Fibroblast of upper back skin (primary cell): ENCODE results near the gene ANKS1A.
"Not testable (repeated sequence)": the region's sequence is repeated elsewhere in the genome, so short reads cannot be mapped to it uniquely, and the experiment has no call there.

Source experiments
- DNase-seq: peaks from one replicate; pipeline ENCODE4 v3.0.0-alpha.2; 2013

ANKS1A gene

DNA sequence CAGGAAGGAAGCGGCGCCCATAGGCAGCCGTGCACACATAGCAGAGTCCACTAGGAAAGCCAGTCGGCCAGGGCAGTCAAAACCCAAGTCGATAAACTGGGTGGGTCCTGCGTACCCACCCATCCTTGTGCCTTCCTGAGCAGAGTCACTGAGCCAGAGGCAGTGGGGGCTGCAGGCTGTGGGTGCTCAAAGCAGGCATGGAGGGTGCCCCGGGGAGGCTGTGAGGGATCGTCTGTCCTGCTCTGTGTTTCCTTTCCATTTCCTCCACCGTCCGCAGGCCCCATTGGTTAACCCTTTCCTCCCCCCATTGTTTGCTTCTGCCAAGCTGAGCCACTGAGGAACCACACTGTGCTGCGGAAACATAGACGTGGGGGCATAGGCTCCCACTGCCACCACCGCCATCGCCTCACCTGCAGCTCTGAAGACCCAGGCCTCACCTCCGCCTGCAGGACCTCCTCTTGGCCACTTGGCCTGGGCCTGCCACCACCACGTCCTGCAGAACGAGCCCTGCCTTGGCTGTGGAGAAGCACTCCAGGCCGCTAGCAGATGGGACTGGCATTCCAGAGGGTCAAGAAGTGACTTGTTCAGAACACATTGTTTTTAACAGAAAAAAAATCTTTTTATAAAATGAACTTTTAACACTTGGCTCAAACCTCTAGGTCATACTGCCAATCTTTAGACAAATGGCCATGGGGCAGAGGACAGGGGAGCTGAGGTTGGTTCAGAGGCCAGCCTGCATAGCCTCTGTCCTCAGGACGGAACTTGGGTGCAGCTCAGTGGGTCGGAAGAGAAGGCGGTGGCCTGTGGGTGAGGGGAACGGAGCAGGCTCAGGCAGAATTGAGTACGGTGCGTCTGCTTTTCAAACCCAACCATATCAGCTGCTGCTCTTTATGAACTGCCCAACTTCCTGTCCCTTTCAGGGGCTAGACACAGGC, 199.5 kb downstream of the ANKS1A start:
- DNase-seq: no peak

DNA sequence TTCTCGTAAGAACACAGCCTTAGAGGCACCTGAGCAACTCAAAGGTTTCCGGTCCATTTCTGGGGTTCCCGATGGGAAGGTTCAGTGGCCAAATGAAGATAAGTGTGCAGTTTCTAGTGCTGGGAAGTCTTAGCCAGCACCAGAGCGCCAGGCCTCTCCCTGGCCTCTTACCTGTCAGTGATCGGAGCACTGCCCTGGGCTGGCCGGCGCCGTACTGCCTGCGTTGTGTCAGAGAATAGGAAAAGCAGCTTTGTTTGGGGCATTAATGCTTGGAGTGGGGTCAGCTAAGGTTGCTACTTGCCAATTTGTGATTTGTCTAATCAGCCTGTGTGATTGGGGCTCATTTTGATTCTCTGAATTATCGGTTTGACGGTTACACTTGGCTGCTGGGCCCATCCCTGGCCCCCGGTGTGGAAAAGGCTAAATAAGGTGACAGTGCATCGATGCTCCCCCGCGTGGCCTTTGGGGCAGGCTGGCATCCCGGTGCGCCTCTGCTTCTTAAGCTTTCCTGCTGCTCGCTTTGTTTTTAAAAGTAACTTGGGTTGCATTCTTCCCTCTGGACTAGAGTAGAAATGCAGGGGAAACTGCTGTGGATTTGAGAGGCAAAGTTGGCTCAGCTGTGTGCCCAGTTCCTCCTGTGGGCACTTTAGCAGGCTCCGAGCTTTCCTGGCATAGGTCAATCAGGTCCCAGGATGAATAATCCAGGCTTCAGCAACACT, 200.3 kb downstream of the ANKS1A start:
- DNase-seq: no peak

DNA sequence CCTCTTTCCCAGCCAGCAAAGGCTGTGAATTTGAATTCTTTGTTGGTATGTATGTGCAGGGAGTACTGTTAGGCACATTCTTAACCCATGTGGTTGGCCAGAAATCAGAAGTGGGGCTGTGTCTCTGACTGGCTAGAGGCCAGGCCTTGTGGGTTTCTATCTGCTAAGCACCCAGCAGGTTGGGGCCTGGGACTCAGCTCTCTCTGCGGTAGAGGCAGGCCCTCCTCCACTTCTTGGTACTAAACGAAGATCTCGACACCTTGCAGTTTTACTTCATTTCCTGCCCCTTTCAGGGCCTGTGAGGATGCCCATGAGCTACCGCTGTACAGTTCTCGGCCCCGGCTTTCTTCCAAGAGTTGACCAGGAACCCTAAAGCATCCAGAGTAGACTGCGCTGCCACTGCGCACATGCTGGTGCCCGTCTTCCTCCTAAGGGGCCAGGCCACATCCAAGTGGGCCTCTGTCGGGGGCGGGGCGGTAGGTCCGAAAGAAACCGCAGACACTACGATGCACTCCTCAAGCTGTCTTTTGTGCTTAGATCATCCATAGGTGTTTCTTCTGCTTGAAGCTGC, 201.0 kb downstream of the ANKS1A start:
- peak; percentile 96 for DNase-seq

DNA sequence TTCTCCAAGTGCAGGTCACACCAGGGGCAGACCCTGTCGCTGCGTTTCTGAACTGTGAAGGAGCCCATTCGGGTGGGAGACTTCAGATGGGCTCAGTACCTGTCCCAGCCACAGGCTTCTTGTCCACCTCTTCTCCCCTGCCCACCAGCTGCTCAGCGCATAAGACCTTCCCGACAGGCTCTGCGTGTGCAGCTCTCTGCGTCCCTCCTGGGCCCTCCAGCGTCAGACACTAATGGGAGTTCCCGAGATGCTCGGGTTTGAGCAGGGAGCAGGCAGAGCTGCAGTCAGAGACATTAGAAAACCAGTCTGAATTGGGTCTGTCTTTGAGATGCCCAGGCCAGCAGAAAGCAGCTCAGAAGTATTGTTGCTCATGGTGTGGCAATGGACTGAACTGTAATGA, 201.7 kb downstream of the ANKS1A start:
- no peak for DNase-seq

DNA sequence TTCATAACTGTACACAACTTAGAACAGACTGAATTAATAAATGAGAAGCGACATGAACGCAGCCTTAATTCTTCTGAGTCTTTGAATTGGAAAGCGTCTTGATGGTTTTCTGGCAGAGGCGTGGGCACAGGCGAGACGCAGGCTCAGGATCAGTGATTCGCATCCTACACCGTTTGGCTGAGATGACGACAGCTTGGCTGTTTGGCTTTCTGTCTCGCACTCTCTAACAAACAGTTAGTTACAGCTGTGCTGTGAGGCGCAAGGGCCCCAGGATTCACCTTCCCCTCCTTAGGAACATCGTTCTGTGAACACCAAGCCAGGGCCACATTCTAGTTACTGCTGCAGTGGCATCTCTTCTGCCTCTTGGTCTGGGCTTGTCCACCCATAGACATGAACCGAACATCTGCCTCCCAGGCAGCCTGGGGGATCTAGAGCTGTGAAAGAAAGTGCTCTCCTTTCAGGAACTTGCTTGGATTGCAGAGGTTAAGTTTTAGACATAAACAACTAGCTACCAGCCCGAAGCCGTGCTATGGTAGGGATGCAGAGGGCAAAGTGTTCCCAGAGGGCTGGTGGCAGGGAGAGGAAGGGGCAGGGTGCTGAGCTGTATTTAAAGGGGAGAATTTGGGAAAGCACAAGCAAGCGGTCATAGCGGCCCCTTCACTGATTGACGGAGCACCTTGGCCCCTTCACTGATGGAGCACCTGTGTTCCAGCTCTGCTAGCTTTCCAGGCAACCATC, 202.5 kb downstream of the ANKS1A start:
- DNase-seq: peak; percentile 27

DNA sequence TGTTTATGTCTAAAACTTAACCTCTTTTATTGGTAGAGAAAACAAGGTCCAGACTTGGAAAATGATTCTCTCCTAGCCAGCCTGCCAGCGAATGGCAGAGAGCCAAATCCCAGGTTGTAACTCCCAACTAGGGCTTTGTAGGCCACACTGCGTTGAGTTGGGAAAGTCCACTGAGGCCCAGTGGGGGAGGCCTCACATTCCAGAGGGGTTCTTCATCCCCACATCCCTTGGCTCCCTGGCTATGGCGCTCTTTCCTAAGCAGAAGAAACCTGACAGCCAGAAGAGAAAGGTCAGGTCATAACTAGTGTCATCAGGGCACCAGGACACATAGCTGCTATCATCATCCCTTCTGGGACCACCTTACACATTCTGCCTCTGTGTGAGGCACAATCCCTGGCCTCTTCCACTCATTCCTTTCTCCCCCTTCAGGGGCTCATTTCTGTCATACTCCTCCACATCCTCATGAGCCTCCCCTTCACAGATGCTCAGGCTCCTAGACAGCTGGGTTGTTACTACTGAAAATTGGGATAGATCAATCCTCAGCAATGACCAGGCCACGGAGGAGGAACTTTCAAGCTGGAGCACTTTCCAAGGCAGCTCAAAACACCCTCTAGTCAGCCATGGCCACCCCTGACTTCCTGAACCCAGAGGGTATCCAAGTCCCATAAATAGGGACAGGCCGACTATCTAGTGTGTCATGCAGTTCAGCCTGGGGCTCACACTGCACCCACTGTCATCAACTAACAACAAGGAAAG, 203.5 kb downstream of the ANKS1A start:
- peak; percentile 86 for DNase-seq

DNA sequence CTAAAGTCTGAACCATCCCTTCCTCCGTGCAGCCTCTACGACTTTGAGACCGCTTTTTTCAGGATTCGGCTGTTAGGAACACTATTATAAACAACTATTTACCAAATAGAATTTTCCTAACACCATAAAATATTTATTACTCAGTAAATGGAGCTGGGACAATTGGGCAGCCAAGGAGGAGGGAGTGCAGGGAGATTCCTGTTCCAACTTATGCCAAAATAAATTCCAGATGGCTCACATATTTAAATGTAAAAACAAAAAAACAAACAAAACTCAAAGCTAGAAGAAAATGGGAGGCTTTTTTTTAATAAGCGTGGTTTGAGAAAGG, 204.0 kb downstream of the ANKS1A start:
- DNase-seq: no peak

DNA sequence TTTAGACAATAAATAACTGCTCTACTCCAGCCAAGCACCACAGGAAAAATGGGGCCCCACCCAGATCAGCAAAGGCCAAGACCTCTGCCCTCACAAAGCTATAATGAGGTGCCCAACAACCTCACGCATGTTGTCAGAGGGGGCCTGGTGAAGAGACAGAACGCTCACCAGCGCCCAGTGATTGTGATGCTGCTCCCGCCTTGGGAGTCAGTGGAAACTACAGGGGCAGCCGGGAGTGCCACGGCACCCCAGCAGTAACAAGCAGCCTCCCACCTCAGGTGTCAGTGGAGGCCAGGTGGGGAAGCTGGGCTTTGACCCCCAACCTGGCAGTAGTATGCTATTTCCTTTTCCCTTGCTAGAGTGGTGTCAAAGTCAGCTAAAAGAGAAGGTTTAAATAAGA, 204.7 kb downstream of the ANKS1A start:
- no peak for DNase-seq

DNA sequence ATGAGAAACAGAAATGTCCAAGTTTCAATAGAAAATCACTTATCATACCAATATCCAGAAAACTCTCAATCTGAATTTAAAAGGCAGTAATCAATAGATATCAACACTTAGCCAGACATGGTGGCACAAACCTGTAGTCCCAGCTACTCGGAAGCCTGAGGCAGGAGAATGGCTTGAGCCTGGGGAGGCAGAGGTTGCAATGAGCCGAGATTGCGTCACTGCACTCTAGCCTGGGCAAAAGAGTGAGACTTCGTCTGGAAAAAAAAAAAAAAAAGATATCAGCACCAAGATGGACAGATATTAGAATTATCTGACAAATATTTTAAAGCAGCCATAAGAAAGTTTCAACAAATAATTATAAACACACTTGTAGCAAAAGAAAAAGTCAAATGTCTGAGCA, 205.1 kb downstream of the ANKS1A start:
- DNase-seq: no peak

DNA sequence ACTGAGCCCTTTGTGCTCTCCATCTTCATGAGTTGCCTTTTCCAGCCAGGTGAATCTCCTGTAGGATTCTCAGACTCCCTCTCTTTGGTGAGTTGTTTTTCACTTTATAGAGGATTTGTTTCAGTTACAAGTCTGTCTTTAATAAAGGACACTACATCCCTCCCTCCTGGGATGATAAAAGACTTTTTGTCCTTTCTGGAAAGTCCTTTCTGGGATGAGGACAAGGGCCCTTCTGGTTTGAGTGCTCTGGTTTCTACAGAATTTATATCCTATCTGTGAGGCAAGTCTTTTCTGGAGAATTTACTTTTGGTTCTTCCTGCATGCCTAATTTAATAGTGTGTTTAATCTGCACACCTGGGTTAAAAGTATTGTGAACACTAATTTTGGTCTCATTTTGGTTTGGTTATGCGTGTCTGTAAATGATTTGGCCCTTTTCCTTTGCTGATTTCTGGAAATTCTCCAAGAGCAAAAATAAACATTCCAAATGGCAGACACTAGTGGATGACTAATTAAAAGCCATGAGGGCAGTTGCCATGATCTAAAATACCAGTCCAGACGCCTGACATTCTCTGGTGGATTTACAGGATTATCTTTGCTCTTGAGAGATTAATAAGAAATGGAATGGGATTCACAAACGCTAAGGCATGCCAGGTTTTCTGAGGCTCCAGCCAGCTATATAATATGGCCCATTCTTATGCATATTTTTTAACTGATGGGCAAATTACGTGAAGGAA, 207.2 kb downstream of the ANKS1A start:
- peak; percentile 92 for DNase-seq

DNA sequence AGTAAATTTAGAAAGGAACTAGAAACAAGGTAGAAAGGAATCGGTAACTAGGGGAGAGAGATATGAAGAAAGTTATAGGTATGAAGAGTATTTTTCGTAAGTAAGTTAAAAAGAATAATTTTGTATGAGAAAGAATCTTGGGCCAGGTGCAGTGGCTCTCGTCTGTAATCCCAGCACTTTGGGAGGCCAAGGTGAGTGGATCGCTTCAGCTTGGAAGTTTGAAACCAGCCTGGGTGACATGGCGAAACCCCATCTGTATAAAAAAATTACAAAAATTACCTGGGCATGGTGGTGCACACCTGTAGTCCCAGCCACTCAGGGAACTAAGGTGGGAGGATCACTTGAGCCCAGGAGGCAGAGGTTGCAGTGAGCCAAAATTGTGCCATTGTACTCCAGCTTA, 210.1 kb downstream of the ANKS1A start:
- no peak for DNase-seq

DNA sequence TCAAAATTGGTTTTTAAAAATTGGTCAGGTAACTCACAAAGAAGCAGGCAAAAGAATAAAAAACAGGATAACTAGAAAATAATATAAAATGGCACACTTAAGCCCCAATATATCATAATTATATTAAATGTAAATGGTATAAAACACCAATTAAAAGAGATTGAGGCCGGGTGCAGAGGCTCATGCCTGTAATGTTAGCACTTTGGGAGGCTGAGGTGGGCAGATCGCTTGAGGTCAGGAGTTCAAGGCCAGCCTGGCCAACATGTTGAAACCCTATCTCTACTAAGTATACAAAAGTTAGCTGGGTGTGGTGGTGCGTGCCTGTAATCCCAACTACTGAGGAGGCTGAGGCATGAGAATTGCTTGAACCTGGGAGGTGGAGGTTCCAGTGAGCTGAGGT, 216.0 kb downstream of the ANKS1A start:
- DNase-seq: no peak

DNA sequence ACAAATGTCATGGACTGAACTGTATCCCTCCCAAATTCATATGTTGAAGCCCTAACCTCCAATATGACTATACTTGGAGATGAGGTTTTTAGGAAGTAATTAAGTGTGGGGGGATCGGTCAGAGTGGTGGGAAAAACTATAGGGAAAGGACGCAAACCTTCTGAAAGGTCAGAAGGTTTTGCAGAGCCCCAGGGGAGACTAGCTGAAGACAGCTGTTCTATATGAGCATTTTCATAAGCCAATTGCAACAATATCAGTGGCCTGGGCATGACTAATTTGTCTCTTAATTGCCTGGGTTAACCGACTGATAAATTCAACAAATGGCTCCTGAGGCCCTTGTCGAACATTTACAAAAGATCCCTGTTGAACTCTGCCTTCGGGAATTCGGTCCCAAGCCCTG, 217.0 kb downstream of the ANKS1A start:
- not testable (repeated sequence) for DNase-seq

DNA sequence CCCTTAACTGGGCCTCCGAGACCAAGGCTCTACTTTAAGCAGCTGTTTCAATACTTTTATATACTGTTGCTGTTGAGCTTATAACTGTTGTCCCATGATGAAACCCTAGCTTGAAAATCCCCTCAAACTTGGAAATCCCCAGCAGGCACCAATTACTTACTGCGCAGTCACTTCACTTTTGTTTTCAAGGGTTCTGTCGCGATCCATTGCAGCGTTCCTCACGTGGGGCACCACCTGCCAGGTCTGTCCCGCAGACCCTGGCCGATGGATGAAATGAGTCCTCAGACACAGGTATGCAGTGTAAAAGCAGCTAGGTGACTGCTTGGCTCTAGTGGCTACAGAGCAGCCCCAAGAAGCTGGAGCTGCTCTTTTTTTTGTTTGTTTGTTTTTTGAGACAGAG, 218.2 kb downstream of the ANKS1A start:
- DNase-seq: not testable (repeated sequence)

DNA sequence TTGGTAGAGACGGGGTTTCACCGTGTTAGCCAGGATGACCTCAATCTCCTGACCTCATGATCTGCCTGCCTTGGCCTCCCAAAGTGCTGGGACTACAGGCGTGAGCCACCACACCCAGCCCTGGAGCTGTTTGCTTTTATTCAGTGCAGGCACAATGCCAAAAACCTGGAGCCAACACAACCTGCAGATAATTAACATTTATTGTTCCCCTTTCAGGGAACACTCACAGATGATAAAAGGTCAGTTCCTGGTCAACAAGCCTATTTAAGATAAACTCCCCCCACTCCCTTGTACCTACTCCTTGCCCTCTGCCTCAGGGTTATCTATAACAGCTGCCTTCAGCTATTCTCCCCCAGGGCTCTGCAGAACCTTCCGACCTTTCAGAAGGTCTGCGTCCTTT, 218.7 kb downstream of the ANKS1A start:
- DNase-seq: not testable (repeated sequence)

DNA sequence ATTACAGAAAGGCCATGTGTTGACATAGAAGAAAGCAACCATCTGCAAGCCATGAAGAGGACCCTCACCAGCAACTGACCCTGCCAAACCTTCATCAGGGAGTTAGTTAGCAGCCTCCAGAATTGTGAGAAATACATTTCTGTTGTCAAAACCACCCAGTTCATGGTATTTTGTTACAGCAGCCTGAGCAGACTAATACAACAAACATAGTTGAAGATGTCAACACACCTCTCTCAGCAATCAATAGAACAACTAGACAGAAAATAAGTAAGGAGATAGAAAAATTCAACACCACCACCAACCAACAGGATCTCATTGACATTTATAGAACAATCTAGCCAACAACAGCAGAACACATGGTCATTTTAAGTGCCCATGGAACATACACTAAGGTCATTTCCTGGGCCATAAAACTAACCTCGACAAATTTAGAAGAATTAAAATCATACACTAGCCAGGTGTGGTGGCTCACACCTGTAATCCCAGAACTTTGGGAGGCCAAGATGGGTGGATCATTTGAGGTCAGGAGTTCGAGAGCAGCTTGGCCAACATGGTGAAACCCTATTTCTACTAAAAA, 219.3 kb downstream of the ANKS1A start:
- no peak for DNase-seq

DNA sequence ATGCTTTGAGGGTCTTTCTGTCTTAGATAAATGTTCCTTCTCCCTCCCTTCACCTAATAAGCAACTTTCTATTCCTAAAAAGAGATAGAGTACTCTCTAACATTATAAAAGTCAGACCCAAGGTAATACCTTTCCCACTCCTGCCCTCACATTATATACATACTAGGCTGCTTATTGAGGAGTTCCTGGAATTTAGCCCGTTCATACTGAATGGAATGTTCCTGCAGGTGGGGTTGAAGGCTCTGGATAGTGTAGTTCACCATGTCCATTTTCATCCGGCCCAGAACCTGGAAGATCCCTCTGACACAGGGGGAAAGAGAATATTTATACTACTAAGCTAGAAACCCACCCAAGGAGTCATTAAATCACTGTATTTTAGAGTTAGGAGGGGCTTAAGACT, 231.7 kb downstream of the ANKS1A start:
- DNase-seq: no peak

DNA sequence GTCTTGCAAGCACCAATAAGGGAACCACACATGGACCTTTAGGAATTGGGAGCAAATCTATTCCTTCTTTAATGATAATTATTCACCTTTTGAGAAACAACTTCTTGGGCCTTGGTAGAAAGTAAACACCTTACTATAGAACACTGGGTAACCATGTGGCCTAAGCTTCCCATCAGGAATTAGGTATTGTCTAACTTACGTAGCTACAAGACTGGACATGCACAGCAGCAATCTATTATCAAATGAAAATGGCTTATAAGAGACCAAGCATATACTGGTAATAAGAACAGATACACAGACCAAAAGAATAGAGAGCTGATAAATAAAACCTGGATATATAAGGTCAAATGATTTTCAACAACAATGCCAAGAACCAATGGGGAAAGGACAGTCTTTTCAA, 235.3 kb downstream of the ANKS1A start:
- no peak for DNase-seq

DNA sequence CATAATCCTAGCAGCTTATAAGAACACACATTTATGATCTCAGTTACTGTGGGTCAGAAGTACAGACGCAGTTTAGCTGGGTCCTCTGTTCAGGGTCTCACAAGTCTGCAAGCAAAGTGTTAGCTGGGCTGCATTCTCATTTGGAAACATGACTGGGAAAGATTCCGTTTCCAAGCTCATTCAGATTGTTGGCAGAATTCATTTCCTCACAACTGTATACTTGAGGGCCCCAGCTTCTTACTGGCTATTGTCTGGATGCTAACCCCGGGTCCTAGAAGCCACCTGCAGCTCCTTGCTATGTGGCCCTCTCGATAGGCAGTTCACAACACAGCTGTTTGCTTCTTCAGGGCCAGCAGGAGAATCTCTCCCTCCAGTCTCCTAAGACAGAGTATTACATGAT, 239.0 kb downstream of the ANKS1A start:
- no peak for DNase-seq

DNA sequence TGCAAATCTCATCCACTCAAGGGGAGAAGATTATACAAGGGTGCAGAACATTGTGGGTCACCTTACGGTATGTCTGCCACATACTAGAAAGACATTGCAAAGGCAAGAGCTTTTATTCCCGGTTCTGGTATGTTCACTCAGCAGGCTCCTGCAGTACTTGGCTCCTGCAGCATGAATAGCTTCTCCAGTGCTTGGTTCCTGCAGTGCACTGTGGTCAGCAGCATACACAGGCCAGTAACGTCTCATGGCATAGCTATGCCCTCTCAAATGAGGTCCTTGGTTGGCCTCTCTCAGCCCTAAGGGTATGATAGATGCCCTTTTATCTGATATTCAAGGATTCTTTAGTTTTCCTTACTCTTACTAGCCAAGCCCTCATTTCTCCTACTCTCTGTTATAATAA, 239.4 kb downstream of the ANKS1A start:
- no peak for DNase-seq

DNA sequence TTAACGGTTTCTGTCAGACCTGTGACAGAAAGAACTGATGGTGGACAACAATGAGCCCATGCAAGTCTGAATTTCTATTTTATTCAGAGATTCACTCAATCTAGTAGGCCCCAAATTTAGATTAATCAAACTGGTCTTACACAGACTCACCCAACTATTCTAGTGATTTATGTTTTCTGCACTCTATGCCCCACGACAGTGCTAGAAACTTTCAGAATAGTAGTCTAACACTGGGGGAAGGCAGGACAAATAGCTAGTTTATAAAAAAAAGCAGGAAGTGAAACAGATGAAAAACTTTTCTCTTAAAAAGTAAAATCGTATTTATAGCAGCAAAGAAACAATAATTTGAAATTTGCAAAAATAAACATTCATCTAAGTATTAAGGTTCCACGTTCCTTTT, 247.1 kb downstream of the ANKS1A start:
- DNase-seq: no peak
